Measurements from ENCODE around the gene CCPG1.

Gene CCPG1

GRCh38 chr15:55372701-55373440 is 35.3 kb downstream of the CCPG1 start:
- TF ChIP-seq CTCF (conservative IDR thresholded peaks at IDR 0.05; ENCODE audit: low read depth, low read length) = no peak
- H3K4me3 ChIP-seq (ENCODE audit: low read length) = no peak overlapping the region
- no peak for DNase-seq (ENCODE audit: low read depth)

DNA sequence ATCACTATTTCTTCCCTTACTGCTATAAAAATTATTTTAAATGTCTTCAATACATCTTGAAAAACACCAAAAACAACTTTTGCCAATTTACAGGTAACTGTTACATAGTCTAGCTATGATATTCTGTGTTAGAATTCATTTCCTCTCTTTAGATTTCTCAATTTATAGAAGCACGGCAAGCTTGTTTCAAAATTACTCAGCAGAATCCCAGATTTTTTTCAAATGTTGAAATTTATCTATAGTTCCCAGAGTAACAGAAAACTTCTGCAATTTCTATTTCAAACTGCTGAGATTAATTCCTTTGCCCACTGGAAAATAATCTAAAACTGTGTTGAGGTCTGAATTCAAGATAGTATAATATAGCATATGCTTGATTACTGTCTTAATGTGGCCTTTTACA is 41.2 kb downstream of the CCPG1 start:
- TF ChIP-seq CTCF (conservative IDR thresholded peaks at IDR 0.05; ENCODE audit: low read depth, low read length) = no peak
- no peak overlapping the region for H3K4me3 ChIP-seq (ENCODE audit: low read length)
- no peak for DNase-seq (ENCODE audit: low read depth)

- DNase-seq (ENCODE audit: low read depth) = no peak
- no peak for TF ChIP-seq CTCF (conservative IDR thresholded peaks at IDR 0.05; ENCODE audit: low read depth, low read length)
- no peak overlapping the region for H3K4me3 ChIP-seq (ENCODE audit: low read length)
These were observed 45.5 kb downstream of the CCPG1 start for GRCh38 chr15:55362641-55363040.

- no peak for TF ChIP-seq CTCF (conservative IDR thresholded peaks at IDR 0.05; ENCODE audit: low read depth, low read length)
- no peak for DNase-seq (ENCODE audit: low read depth)
- H3K4me3 ChIP-seq (ENCODE audit: low read length) = no peak overlapping the region
These were observed 47.1 kb downstream of the CCPG1 start for GRCh38 chr15:55361048-55361447.

- TF ChIP-seq CTCF (conservative IDR thresholded peaks at IDR 0.05; ENCODE audit: low read depth, low read length) = no peak
- no peak for DNase-seq (ENCODE audit: low read depth)
- H3K4me3 ChIP-seq (ENCODE audit: low read length) = no peak overlapping the region
These were observed 47.9 kb downstream of the CCPG1 start for GRCh38 chr15:55360256-55360655.

DNA sequence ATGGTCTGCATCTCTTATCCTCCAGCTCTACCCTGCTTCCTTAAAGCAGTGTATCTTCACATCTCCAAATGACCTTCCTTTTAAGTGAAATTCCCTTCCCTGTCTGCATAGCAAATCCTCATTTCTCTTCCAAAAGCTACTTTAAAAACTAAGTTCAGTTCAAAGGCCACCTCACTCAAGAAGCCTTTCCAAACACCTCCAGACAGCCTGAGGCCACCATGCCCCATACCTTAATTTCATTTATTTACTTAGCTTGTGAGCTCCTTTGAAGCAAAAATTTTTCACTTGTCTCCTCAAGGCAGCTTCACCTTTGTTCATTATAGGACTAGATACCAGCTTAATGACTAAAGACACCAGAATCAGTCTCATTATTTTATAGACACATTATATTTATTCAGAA is 49.7 kb downstream of the CCPG1 start:
- no peak overlapping the region for H3K4me3 ChIP-seq (ENCODE audit: low read length)
- TF ChIP-seq CTCF (conservative IDR thresholded peaks at IDR 0.05; ENCODE audit: low read depth, low read length) = no peak
- DNase-seq (ENCODE audit: low read depth) = no peak

- DNase-seq (ENCODE audit: low read depth) = no peak
- no peak overlapping the region for H3K4me3 ChIP-seq (ENCODE audit: low read length)
- TF ChIP-seq CTCF (conservative IDR thresholded peaks at IDR 0.05; ENCODE audit: low read depth, low read length) = no peak
These were observed 50.4 kb downstream of the CCPG1 start for GRCh38 chr15:55357774-55358173.
